Mucosa of descending colon (tissue), 3 donors: Measurements from ENCODE around the gene TCTA. TPM values are rescaled to one million over a fixed set of nuclear protein-coding genes. Genes with fewer than 3 reads are reported as not detected.
A peak's percentile ranks its signal among the peaks of the same experiment; 100 is the strongest.
"Not testable (repeated sequence)": the region's sequence is repeated elsewhere in the genome, so short reads cannot be mapped to it uniquely, and the experiment has no call there.

Experiments
- ATAC-seq: fragments of 200-7000 bp; cut with Tn5 transposase; one replicate; pipeline ENCODE4 v1.9.1; 2020; ENCODE audit warnings: mild to moderate bottlenecking, moderate library complexity
- DNase-seq, 3 donors: peaks; one replicate each; pipeline ENCODE4 v3.0.0-alpha.2; 2020
- H3K36me3 ChIP-seq: fragments of 200-600 bp; one replicate; pipeline ENCODE4 v1.8.0; 2021; ENCODE audit warnings: low read depth, mild to moderate bottlenecking
- H3K4me1 ChIP-seq: fragments of 200-600 bp; one replicate; pipeline ENCODE4 v1.8.0; 2021; ENCODE audit warnings: low read depth, mild to moderate bottlenecking
- H3K4me3 ChIP-seq: fragments of 200-600 bp; one replicate; pipeline ENCODE4 v1.8.0; 2021; ENCODE audit warnings: mild to moderate bottlenecking
- H3K9me3 ChIP-seq: fragments of 200-600 bp; one replicate; pipeline ENCODE4 v1.8.0; 2021; ENCODE audit warnings: mild to moderate bottlenecking
- intact Hi-C, 2 donors: fragments of 100-400 bp; cut with DNase I in 1 of 2; cut with micrococcal nuclease in 1 of 2; formaldehyde crosslinking; loops; one replicate each; pipeline versions ENCODE4 v1.11.0 to v1.11.1; 2022; cut with DNase I, micrococcal nuclease
- total RNA-seq, 3 donors: library from RNA; stranded (reverse); fragmentation: NEBNext Ultra II Directional in 2 of 3; extraction: Animal tissue kit (Norgen Biotek cat#: 25700) in 2 of 3; gene quantifications; one replicate each; pipeline versions ENCODE4 v1.2.1 to v1.2.4, GENCODE V29; 2021 to 2023
- TF ChIP-seq, protein P1 (sequence below): fragments of 200-600 bp; IDR thresholded peaks from one replicate; pipeline ENCODE4 v1.8.0; 2022; ENCODE audit warnings: antibody characterized with exemption, mild to moderate bottlenecking
- donor health status: DM: no; HTN: no; CAD: no; lungs with moderate emphysema.
- donor health status: DM: no; HTN: no; CAD: no.
- donor health status: DM: no; HTN: yes; CAD: no.

Gene TCTA
- total RNA-seq, 3 donors from 2014 or later = 31.6 to 44.4 (median 43.5) TPM

DNA sequence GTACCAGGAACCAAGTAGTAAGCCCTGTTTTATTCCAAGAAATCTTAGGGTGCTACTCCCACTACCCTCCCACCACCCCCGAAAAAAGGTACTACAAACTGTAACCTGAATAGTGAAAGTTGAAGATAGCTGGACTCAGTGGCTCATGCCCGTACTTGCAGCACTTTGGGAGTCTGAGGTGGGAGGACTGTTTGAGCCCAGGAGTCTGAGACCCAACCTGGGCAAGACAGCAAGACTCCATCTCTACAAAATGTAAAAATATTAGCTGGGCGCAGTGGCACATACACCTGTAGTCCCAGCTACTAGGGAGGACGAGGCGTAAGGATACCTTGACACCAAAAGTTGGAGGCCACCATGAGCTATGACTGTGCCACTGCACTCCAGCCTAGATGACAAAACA lies 8.3 kb upstream of the TCTA start:
- no peak overlapping the region for H3K4me3 ChIP-seq
- H3K36me3 ChIP-seq = no peaks in the 10 kb centered on the region
- TF ChIP-seq, protein P1, sequence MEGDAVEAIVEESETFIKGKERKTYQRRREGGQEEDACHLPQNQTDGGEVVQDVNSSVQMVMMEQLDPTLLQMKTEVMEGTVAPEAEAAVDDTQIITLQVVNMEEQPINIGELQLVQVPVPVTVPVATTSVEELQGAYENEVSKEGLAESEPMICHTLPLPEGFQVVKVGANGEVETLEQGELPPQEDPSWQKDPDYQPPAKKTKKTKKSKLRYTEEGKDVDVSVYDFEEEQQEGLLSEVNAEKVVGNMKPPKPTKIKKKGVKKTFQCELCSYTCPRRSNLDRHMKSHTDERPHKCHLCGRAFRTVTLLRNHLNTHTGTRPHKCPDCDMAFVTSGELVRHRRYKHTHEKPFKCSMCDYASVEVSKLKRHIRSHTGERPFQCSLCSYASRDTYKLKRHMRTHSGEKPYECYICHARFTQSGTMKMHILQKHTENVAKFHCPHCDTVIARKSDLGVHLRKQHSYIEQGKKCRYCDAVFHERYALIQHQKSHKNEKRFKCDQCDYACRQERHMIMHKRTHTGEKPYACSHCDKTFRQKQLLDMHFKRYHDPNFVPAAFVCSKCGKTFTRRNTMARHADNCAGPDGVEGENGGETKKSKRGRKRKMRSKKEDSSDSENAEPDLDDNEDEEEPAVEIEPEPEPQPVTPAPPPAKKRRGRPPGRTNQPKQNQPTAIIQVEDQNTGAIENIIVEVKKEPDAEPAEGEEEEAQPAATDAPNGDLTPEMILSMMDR = no peak
- no peak for DNase-seq
- no peaks in the 10 kb centered on the region for H3K9me3 ChIP-seq
- intact Hi-C loops = no loop called here
- ATAC-seq = no peak
- H3K4me1 ChIP-seq = peaks cover 31% of the 10 kb centered on the region

DNA sequence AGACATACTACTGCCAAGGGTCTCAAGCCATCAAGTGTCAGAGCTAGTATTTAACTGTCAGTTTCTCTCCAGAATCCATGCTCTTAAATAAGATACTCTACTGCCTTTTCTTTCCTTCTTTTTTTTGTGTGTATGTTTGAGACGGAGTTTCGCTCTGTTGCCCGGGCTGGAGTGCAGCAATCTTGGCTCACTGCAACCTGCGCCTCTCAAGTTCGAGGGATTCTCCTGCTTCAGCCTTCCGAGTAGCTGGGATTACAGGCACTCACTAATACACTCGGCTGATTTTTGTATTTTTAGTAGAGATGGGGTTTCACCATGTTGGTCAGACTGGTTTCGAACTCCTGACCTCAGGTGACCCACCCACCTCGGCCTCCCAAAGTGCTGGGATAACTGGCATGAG lies 6.7 kb upstream of the TCTA start:
- H3K4me3 ChIP-seq, ATAC-seq, H3K36me3 ChIP-seq, DNase-seq, intact Hi-C loops, H3K9me3 ChIP-seq: not testable (repeated sequence)
- peaks cover 39% of the 10 kb centered on the region for H3K4me1 ChIP-seq

DNA sequence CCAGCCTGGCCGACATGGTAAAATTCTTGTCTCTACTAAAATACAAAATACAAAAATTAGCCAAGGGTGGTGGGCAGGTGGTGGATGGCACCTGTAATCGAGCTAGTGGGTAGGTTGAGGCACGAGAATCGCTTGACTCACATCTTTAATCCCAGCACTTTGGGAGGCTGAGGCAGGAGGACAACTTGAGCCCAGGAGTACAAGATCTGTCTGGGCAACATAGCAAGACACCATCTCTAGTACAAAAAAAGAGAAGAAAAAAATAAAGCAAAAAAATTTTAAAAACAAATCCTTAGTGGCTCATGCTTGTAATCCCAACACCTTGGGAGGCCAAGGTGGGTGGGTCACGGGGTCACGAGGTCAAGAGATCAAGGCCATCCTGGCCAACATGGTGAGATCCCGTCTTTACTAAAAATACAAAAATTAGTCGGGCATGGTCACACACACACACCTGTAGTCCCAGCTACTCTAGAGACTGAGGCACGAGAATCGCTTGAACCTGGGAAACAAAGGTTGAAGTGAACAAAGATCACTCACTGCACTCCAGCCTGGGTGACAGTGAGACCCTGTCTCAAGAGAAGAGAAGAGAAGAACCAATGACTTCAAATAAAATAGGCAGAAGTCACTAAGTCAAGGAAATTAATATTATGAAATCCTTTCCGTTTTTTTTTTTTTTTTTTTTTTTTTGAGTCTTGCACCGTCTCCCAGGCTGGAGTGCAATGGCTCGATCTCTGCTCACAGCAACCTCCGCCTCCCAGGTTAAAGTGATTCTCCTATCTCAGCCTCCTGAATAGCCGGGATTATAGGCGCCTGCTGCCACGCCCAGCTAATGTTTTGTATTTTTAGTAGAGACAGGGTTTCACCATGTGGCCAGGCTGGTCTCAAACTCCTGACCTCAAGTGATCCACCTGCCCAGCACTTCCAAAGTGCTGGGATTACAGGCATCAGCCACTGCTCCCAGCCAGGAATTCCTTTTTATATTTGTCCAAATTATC lies 5.4 kb upstream of the TCTA start:
- no peak overlapping the region for H3K4me3 ChIP-seq
- peaks cover under 1% of the 10 kb centered on the region for H3K36me3 ChIP-seq
- intact Hi-C loops = no loop called here
- H3K4me1 ChIP-seq = peaks cover 41% of the 10 kb centered on the region
- TF ChIP-seq, protein P1 = no peak
- ATAC-seq (no peak), DNase-seq (no peak)
- no peaks in the 10 kb centered on the region for H3K9me3 ChIP-seq

DNA sequence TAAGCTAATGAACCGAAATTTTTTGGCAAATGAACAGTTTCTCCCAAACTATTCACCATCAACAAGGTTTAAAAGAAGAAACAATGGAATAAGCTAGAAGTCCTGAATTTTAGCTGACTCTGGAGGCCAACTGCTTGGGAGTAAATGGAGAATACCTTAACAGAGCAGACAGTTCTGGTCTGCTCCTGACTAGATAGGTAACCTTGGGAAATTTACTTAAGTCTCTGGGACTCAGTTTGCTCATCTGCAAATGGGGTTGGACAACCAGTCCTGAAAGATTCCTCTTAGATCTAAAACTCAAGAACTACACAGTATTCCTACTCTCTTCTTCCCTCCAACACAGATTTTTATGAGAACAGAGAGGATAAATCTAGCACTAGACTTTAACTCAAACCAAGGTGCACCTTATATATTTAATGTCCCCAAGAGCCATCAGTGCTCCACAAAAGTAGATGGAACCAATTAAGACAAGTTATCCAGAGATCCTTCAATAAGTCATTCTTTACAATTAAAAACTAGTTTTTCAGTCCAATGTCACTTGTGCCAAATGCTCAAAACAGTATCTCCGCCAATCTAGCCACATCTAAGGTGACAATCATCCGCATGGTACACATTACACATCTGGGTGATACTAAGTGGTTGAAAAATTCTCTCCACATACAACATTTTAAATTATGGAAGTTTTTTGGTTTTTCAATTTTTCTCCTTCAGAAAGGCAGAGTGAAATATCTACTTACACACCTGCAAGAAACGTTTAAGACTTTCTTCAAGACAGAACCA lies 2.0 kb upstream of the TCTA start:
- intact Hi-C loops = no loop called here
- TF ChIP-seq, protein P1 = no peak

DNA sequence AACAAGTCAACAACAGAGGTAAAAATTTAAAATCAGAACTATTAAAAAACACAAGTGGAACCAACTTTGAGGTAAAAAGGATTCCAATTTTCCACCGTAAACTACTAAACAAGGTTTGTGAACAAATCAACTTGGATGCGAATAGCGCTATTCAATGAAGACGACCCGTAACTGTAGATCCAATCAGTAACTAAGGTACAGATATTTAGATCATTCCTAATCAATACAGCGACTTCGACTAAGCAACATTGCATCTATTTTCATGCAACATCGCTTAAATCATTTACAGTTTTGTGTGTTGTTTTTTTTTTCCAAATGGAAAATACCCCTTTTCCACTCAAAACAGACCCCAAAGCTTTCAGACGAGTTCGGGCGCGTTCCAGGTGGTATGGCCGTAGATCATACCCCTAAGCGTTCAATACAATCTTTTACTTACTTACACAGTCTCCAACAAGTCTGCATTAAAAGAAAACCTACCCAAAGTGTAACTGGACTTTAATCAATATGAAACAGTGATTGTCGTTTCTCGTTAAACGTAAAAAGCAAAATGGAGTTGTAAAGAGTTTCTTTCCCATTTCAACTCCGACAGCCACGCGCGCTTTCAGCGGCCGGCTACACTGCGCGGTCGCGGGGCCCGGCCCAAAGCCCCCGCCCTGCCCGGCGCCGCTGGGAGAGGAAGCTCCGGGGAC lies 1.2 kb upstream of the TCTA start:
- TF ChIP-seq, protein P1 = no peak
- Histone ChIP-seq H3K4me1 (peaks cover 47% of the 10 kb centered on the region), H3K4me3 (peak overlapping the region; percentile 90), H3K36me3 (peaks cover 5% of the 10 kb centered on the region), H3K9me3 (no peaks in the 10 kb centered on the region)
- intact Hi-C loops = no loop called here
- ATAC-seq = no peak
- DNase-seq = no peak

More for the DNA sequence above, 2.0 kb upstream of the TCTA start:
- no peaks in the 10 kb centered on the region for H3K9me3 ChIP-seq
- no peak for DNase-seq
- H3K4me3 ChIP-seq = peak overlapping the region; percentile 90
- H3K36me3 ChIP-seq = peaks cover 5% of the 10 kb centered on the region
- no peak for ATAC-seq
- H3K4me1 ChIP-seq = peaks cover 45% of the 10 kb centered on the region
